ENCODE data around the gene ATP1A4. TPM values are rescaled to one million over a fixed set of nuclear protein-coding genes. Genes with fewer than 3 reads are reported as not detected.

The ATP1A4 gene
- total RNA-seq, 1 donor from 2014 or later: 0.35 TPM

DNA sequence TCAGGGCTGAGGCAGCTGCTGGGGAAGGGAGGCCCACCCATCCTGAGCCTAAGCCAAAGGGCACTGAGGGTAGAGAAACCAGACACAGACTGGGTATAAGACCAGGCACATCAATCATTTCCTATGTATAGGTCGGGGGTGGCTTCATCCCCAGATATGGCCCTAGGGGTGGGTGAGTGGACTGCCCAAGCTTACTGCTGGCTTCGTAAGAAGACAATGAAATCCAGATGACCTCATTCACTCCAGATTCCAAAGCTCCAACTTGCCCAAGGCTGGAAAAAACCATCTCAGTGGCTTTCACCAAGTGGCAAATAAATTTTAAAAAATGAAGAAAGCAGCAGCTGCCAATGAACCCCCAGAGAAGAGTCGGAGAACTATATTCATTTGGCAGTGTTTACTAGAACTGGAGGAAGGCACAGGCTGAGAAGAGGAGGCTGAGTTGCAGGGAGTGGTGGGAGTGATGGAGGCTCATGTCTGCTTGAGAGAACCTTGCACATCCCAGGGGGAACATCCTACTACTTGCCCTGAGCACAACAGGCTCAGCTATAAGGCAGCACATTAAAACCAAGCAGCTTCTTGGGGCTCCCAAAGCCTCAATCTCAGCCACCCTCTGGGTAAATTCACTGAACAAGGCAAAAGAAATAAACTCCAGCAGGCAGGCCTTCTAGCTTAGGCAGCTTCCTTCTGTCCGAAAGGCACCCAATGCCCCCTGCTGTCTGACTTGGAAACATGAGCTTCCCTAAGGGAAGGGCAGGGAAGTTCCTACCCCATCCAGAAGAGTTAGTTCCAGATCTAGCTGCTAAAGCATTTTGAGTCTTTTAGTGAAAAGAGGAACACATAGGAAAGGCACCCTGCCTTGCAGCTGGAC is 67.9 kb downstream of the ATP1A4 start:
- peak overlapping the region; percentile 4 for H3K27ac Mint-ChIP-seq (ENCODE audit: unreplicated experiment)
- DNase-seq (ENCODE audit: low read depth, low spot score): peak; percentile 31
- peaks cover under 1% of the 10 kb centered on the region for H3K36me3 Mint-ChIP-seq (ENCODE audit: low read depth)
- no peaks in the 10 kb centered on the region for H3K9me3 Mint-ChIP-seq
- H3K27me3 Mint-ChIP-seq (ENCODE audit: low read depth): no peaks in the 10 kb centered on the region
- no peak overlapping the region for H3K4me3 Mint-ChIP-seq
- H3K4me1 Mint-ChIP-seq: peaks cover 16% of the 10 kb centered on the region
- TF ChIP-seq, protein P1, sequence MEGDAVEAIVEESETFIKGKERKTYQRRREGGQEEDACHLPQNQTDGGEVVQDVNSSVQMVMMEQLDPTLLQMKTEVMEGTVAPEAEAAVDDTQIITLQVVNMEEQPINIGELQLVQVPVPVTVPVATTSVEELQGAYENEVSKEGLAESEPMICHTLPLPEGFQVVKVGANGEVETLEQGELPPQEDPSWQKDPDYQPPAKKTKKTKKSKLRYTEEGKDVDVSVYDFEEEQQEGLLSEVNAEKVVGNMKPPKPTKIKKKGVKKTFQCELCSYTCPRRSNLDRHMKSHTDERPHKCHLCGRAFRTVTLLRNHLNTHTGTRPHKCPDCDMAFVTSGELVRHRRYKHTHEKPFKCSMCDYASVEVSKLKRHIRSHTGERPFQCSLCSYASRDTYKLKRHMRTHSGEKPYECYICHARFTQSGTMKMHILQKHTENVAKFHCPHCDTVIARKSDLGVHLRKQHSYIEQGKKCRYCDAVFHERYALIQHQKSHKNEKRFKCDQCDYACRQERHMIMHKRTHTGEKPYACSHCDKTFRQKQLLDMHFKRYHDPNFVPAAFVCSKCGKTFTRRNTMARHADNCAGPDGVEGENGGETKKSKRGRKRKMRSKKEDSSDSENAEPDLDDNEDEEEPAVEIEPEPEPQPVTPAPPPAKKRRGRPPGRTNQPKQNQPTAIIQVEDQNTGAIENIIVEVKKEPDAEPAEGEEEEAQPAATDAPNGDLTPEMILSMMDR (conservative IDR thresholded peaks at IDR 0.05): peak; percentile 67

DNA sequence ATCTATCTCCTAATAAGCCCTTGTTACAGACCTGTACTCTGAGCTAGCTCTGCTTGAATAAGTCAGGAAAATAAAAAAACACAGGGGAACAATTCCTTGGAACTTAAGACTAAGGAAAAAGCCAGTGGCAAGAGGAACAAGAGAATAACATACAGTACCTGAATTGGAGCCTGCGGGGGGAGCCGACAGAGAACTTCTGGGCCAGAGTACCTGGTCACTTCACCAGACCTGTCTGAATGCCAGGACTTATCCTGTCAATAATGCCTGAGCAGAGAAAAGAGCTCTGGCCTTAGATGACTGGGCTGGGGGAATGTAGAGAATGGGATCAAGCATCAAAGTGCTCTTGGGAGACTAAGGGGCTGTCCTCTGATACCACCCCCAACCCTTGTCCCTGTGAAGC is 68.9 kb downstream of the ATP1A4 start:
- no peak overlapping the region for H3K27ac Mint-ChIP-seq (ENCODE audit: unreplicated experiment)
- DNase-seq (ENCODE audit: low read depth, low spot score): no peak
- H3K9me3 Mint-ChIP-seq: no peaks in the 10 kb centered on the region
- no peak overlapping the region for H3K4me3 Mint-ChIP-seq
- TF ChIP-seq, protein P1 (conservative IDR thresholded peaks at IDR 0.05): no peak
- no peaks in the 10 kb centered on the region for H3K27me3 Mint-ChIP-seq (ENCODE audit: low read depth)
- H3K36me3 Mint-ChIP-seq (ENCODE audit: low read depth): no peaks in the 10 kb centered on the region
- peaks cover 16% of the 10 kb centered on the region for H3K4me1 Mint-ChIP-seq

DNA sequence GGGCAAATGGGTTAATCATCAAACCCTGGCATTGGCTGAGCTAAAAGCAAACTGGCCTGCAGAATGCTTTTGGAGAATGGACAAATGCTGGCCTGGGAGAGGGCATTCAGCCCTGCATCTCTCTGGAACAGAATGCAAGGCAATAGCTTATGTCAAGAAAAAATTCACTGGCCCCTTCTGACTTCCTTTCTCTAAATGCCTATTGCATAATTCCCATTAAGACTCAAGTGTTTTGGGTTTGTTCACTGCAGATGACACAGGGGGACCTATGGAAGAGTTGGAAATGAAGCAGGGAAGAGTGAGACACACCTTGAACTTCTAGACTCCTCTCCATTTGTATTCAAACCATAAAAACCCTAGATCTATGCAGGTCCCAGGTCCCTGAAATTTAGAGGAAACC is 69.7 kb downstream of the ATP1A4 start:
- H3K27me3 Mint-ChIP-seq (ENCODE audit: low read depth): no peaks in the 10 kb centered on the region
- no peaks in the 10 kb centered on the region for H3K36me3 Mint-ChIP-seq (ENCODE audit: low read depth)
- H3K9me3 Mint-ChIP-seq: no peaks in the 10 kb centered on the region
- no peak overlapping the region for H3K27ac Mint-ChIP-seq (ENCODE audit: unreplicated experiment)
- H3K4me3 Mint-ChIP-seq: no peak overlapping the region
- H3K4me1 Mint-ChIP-seq: peaks cover 16% of the 10 kb centered on the region
- TF ChIP-seq, protein P1 (conservative IDR thresholded peaks at IDR 0.05): no peak
- DNase-seq (ENCODE audit: low read depth, low spot score): no peak

DNA sequence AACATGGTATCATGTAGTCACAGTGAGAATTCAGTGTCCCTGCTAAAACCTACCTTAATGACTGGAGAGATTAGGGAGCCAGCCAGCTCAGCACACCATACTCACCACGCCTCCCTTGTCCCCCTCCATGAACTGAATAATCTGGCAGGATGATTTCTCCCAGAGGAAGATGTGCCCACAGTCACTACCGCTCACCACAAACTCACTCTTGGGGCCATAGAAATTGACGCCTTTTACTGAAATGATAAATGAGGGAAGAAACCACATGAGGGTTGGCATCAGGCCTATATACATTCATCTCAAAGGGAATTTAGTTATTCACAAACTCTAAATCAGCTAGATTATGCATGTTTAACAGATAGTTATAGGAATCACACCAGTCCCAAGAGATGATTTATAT is 71.1 kb downstream of the ATP1A4 start:
- TF ChIP-seq, protein P1 (conservative IDR thresholded peaks at IDR 0.05): no peak
- Mint-ChIP-seq H3K27ac (ENCODE audit: unreplicated experiment) (no peak overlapping the region), H3K36me3 (ENCODE audit: low read depth) (no peaks in the 10 kb centered on the region), H3K4me1 (peaks cover 6% of the 10 kb centered on the region), H3K4me3 (no peak overlapping the region), H3K27me3 (ENCODE audit: low read depth) (no peaks in the 10 kb centered on the region), H3K9me3 (no peaks in the 10 kb centered on the region)
- DNase-seq (ENCODE audit: low read depth, low spot score): no peak

DNA sequence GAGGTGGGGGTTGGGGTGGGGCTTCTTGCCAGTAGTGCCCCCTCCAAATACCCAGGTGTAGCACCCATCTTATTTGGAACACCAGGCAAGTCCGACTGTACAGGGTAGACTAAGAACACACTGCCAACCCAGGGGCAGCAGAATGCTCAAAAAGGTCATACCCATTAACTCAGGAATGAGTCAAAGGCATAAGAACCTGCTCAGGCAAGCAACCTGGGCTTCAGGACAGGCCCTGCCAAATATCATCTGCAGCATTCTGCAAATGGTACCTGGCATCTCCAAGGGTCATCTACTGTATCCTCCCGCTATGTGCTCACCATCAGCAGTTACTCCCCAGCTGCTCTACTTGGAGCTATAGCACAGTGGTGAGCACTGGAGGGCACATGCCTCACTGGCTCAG is 73.2 kb downstream of the ATP1A4 start:
- H3K36me3 Mint-ChIP-seq (ENCODE audit: low read depth): peaks cover 2% of the 10 kb centered on the region
- TF ChIP-seq, protein P1 (conservative IDR thresholded peaks at IDR 0.05): no peak

More for the DNA sequence above, 73.2 kb downstream of the ATP1A4 start:
- DNase-seq (ENCODE audit: low read depth, low spot score): no peak
- H3K9me3 Mint-ChIP-seq: no peaks in the 10 kb centered on the region
- no peaks in the 10 kb centered on the region for H3K27me3 Mint-ChIP-seq (ENCODE audit: low read depth)
- H3K4me3 Mint-ChIP-seq: no peak overlapping the region
- no peaks in the 10 kb centered on the region for H3K4me1 Mint-ChIP-seq
- H3K27ac Mint-ChIP-seq (ENCODE audit: unreplicated experiment): no peak overlapping the region

Measured in neural crest cell (in vitro differentiated cells).